Ecto neural progenitor cell (in vitro differentiated cells): ENCODE results near the gene F12.
A peak's percentile ranks its signal among the peaks of the same experiment; 100 is the strongest.
"Not testable (repeated sequence)": the region's sequence is repeated elsewhere in the genome, so short reads cannot be mapped to it uniquely, and the experiment has no call there.

Source experiments
- DNase-seq: peaks from one replicate; pipeline ENCODE4 v3.0.0-alpha.2; 2018; ENCODE audit warnings: low spot score

Gene F12

GRCh38 chr5:177368869-177369644, 40.3 kb downstream of the F12 start:
- DNase-seq = no peak

- no peak for DNase-seq
These were observed 41.1 kb downstream of the F12 start for GRCh38 chr5:177367981-177368868.

DNA sequence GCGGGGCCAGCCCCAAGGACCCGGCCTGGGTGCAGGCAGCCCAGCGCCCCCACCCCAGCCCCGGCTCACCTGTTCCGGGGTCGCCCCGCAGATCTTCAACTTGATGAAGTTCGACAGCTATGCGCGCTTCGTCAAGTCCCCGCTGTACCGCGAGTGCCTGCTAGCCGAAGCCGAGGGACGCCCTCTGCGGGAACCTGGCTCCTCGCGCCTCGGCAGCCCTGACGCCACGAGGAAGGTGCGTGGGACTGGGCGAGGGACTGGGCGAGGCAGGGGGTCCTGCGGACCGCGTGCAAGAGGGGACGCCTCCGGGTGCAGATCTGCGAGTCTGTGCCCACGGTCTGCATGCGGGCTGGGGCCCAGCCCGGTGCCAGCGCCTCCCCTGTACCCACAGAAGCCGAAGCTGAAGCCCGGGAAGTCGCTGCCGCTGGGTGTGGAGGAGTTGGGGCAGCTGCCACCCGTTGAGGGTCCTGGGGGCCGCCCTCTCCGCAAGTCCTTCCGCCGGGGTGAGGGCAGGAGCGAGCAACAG, 42.0 kb downstream of the F12 start:
- no peak for DNase-seq

DNA sequence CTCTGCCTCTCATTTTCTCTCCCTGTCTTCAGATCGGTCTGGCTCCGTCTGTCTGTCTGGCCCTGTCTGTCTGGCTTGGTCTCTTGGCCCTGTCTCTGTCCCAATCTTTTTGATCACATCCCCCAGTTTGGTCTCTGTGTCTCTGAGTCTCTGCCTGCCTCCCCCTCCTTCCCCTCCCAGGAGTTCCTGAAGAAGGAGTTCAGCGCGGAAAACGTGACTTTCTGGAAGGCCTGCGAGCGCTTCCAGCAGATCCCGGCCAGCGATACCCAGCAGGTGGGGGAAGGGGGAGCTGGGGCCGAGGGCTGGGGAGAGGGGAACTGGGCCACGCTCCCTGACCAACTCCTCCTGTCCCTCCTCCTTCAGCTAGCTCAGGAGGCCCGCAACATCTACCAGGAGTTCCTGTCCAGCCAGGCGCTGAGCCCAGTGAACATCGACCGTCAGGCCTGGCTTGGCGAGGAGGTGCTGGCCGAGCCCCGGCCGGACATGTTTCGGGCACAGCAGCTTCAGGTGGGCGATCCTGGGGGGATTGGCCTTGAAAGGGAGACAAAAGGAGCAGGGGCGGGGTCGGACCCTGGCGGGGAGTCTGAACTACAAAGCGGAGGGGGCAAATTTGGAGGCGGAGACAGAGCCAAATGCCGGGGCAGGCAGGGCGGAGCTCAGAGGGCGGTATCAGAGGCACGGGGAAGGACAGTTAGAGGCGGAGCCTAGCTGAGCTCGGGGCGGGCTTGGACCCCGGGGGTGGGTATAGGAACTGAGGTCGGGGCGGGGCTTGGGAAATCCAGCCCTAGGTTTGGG, 42.6 kb downstream of the F12 start:
- peak; percentile 94 for DNase-seq

DNA sequence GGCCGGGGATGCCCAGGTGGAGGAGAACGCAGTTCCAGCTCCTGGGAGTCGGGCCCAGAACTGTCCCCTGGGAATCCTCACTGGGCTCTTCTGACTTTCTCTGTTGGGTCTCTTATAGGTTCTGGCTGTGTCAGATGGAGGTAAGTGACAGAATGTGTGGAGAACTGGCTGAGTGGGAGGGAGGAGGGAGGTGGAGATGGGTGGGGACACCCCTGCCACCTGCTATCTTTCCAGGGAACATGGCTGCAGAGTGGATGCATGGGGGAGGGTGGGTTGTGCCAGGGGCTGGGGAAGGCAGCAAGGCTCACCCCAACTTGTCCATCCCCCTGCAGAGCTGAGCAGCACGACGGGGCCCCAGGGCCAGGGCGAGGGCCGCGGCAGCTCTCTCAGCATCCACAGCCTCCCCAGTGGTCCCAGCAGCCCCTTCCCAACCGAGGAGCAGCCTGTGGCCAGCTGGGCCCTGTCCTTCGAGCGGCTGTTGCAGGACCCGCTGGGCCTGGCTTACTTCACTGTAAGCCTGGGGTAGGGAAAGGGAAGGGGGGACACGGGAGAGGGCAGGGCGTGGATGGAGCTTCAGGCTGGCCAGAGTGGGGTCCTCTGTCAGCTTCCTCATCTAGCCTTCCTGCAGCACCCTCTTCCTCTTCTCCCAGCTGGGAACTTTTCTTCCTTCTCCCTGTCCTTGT, 43.4 kb downstream of the F12 start:
- DNase-seq = no peak

DNA sequence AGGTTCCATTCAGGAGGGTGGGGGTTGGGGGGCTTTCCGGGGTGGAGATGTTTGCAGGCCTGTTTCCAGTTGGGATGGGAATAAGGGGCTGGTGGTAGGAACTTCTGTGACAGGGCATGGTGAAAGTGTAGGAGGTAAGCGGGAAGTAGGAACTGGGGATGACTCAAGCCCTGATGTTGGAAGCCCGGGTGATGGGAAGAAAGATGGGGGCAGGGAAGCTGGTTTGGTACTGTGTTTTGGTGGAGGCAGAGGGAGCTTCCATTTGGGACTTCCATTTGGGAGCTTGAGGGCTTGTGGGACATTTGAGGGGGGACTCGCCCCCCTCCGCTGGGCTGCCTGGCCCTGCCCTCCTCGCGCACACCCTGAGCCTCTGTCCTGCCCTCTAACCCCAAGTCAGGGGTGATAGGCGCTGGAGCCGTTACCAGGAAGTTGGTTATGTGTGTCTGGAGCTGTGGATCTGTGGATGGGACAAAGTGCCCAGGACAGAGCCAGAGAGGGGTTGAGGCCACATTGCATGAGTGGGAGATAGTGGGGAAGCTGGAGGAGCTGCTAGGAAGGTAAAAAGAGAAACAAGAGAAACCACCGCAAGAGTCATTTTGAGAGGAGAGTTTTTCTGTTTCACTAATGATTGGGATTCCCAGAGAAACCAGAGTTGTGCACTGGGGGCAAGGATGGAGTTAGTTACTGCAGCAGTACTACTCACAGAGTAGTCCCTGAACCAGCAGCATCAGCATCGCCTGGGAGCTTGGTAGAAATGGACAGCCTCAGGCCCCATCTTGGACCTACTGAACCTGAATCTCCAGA, 45.0 kb downstream of the F12 start:
- DNase-seq = no peak

DNA sequence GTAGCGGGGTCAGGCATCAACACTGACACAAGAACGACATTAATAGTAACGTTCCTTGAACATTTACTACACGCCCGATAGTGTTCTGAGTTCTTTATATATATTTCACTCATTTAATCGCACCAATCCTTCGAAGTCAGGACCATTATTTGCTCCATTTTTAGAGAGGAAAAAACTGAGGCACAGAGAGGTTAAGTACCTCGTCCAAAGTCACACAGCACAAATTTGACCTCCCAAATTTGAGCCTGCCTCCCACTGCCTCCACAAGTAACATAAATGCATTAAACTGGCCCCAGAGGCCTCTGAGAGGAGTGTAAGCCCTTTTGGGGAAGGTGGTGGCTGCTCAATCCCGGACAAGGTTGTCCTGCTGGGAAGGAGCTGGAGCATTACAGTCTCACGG, 45.8 kb downstream of the F12 start:
- DNase-seq = no peak

DNA sequence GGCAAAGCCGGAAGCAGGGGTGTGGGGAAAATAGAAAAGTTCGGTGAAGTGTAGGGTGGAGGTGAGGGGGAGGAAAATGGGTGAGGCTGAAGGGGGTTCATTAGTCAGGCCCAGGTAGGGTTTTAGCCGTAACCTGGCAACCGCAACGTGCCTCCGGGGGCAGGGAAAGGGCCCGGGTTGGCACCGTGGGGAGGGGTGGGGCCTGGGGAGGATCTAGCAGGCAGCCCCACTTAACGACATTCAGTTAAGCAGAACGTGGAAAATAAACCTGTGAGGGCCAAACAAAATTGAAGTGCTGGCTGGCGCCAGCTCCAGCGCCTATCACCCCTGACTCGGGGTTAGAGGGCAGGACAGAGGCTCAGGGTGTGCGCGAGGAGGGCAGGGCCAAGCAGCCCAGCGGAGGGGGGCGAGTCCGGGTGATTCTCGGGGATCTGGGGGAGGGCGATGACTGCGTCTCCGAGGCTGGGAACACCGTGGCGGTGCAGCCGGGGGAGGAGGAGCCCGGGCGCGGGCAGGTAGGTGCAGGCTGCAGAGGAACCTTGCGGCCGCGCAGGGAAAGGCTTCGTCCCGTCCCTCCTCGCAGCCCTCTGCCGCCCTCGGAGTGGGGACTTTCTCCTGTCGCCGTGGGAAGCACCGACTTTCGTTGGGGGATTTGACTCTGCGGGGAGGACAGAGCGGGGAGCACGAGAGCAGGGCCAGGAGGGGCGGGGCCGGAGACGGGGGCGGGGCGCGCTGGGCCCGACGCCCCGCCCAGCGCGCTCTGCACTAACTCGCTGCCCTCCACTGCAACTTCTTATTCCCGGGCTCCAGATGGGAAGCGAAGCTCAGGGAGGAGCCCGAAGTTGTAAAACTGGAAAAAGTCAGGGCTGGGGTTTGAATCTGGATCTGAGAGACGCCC, 46.5 kb downstream of the F12 start:
- peak; percentile 82 for DNase-seq

DNA sequence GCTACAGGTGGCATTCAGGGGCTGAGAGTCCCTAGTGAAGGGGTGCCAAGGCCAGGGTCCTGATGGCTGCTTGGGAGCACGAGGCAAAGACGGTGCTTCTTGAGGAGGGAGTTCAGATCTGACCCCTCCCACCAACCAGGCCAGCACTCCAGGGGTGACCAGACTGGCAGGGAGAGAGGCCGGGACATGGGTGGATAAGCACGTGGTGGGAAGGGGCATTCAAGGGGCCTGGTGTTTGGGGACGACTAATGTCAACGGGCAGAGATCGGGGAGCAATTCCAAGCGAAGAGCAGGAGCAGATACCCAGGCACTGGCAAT, 47.1 kb downstream of the F12 start:
- DNase-seq = no peak

GRCh38 chr5:177361418-177362291, 47.7 kb downstream of the F12 start:
- no peak for DNase-seq

GRCh38 chr5:177360740-177361139, 48.6 kb downstream of the F12 start:
- DNase-seq = not testable (repeated sequence)

DNA sequence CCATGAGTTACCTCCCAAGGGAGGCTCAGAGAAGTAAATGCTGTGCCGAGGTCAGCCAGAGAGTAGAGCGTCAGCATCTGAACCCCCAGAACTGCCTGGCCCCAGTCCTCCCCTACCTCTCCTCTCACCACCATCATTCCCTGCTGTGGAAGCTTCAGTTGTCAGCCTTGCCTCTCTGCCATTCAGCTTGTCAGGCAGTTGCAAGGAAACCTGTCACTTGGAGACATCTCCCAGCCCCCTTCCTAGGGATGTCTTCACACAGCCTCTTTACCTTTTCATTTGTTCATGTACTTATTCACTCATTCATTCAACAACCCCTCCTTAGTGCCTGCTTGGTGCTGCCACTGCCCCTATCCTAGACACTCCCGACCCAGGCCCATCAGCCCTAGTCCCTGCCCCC, 49.5 kb downstream of the F12 start:
- DNase-seq = no peak

DNA sequence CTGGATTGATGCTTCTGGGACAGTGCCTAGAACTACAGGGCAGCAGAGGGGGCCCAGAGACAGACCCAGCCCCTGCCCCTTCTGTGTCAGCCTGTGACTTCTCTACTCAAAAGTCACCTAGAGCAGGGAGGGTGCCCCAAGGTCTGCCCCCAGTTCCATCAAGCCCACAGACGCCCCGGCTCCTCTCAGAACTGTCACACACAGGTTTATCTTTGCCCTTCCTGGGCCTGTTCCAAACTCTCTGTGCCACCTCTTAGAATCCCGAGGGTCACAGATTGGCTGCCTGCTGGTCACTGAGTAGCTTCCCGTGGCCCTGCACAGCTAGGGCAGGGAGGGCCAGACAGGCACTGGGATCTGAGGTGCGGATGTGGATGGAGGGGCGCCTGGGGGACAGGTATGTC, 49.9 kb downstream of the F12 start:
- DNase-seq = no peak

DNA sequence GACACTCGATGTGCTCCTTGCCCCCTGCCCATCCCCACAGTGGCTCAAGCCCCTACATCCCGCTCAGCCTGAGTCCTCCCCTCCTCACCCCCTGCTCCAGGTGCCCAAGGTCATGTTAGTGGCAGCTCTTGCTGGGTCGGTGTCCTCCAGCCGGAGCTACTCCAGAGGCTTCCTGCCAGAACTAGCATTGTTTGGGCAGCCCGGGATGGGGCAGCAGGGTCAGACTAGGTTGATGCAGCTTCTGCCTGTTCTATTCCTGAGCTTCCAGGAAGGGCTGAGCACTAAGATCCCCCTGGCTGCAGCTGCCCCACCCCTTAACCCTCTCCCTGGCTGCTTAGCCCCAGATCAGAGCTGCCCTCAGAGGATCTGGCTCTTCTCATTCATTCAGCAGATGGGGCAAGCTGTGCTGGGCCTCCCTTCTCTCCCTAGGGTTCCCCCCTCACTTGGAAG, 51.0 kb downstream of the F12 start:
- DNase-seq = no peak

DNA sequence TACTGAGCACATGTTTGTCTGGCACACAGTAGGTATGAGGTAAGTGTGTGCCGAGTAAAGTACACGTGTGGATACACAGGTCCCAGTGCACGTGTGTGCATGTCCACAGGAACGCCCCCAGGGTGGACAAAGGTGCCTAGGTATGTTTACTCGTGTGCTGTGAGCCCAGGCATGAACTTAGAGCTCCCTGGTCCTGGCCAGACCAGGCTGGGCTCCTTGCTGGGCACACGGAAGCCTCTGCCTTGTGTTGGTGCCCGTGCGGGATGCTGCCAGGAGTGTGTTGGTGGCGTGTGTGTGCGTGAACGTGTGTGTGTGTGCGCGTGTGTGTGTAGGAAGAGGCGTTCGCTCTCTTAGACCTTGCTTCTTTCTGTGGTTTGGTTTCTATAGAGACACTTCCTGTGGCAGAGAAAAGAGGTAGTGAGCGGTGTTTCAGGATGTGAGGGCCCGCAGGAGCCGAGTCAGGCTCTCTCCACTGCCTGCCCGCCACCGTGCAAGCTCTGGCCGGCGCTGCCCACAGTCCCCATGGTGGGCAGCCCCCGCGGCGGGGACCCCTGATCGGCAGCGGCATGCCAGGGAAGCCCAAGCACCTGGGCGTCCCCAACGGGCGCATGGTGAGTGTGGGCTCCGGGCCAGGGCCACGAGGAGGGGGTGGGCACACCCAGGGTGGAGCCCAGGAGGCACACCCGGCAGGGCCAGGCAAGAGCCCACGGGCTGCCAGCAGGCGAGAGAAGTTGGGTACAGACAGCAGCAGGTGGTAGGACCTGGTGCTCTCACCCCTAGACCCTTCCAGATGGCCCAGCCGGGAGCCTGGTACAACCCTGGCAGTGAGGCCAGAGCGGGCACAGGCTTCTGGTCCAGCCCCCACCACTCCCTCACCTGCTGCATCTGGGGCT, 51.7 kb downstream of the F12 start, which contains the start of gene RGS14:
RGS14 (plus strand) TSS at position 466 of the 893 bp plus-strand sequence; CDS start at position 567, 101 bp downstream.
- DNase-seq = no peak

DNA sequence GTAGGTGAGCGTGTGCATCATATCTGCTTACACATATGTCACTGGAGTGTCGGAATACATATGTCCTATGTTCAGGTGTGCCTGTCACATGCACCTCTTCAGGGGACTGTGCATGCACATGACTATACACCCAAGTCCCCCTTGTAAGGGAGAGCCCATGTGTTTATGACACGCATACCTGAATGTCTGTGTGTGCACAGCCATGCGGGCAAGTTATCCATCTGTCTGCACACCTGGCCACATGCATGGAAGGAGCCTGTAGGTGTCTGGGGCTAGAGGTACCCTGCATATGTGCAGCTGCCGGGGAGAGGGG, 52.3 kb downstream of the F12 start:
- no peak for DNase-seq

DNA sequence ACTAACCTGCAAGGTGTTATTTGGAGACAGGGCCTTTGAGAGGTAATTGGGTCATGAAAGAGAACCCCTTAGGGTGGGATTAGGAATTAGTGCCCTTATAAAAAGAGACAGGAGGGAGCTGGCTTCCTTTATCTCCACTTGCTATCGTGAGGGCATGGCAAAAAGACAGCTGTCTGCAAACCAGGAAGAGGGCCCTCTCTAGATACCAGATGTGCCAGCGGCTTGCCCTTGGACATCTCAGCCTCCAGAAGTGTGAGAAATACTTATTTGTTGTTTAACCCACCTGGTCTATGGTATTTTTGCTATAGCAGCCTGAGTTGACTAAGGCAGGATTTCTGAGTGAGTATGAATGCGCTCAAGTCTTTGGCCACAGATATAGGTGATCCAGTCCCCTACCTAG, 52.6 kb downstream of the F12 start:
- no peak for DNase-seq

DNA sequence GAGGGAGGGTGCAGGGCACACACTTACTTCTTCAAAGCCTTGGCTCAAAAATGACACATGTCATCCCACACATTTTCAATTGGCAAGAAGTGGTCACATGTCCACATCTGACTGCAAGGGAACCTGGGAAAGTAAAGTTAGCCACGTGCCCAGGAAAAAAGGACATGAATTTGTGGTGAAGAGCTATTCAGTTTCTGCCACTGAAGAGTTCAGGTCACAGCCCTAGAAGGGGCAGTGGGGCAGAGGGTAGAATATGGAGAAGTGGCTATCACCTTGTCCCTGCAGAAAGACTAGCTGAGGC, 53.5 kb downstream of the F12 start:
- DNase-seq = no peak
